GM06990 (cell line): Measurements from ENCODE around the gene RERE.

Experiments used
- DNase-seq: peaks from one replicate; pipeline ENCODE4 v3.0.0-alpha.2; 2011; ENCODE audit not compliant: insufficient read length; ENCODE audit errors: extremely low read depth
- H3K27me3 ChIP-seq: replicated peaks from 2 replicates; pipeline ENCODE4 v1.6.0; 2011; ENCODE audit warnings: low read length; ENCODE audit not compliant: control insufficient read depth, insufficient read depth
- H3K36me3 ChIP-seq: 2 replicates; pipeline ENCODE4 v1.5.1; 2011; ENCODE audit warnings: low read length; ENCODE audit not compliant: control insufficient read depth, insufficient read depth
- H3K4me3 ChIP-seq: replicated peaks from 2 replicates; pipeline ENCODE4 v1.5.1; 2011; ENCODE audit warnings: low read depth, mild to moderate bottlenecking, control low read depth, low read length
- CTCF ChIP-seq: IDR thresholded peaks from 2 replicates; pipeline ENCODE4 v1.5.1; 2011; ENCODE audit warnings: low read length, control low read depth, mild to moderate bottlenecking, inconsistent platforms; ENCODE audit not compliant: insufficient read depth, poor library complexity, severe bottlenecking

Gene RERE

GRCh38 chr1:8472668-8473067 lies 344.8 kb downstream of the RERE start:
- DNase-seq, result no peak
- H3K4me3 ChIP-seq, result no peak overlapping the region
- no peaks in the 10 kb centered on the region for H3K27me3 ChIP-seq
- H3K36me3 ChIP-seq, result no peaks in the 10 kb centered on the region
- TF ChIP-seq CTCF, result no peak

- H3K27me3 ChIP-seq, result no peaks in the 10 kb centered on the region
- no peak for TF ChIP-seq CTCF
- DNase-seq, result no peak
- no peak overlapping the region for H3K4me3 ChIP-seq
- H3K36me3 ChIP-seq, result no peaks in the 10 kb centered on the region
Measured at GRCh38 chr1:8471451-8471850, 346.0 kb downstream of the RERE start.

- peaks cover 3% of the 10 kb centered on the region for H3K36me3 ChIP-seq
Measured at GRCh38 chr1:8468751-8469150, 348.7 kb downstream of the RERE start.

GRCh38 chr1:8467308-8467707 lies 350.1 kb downstream of the RERE start:
- Histone ChIP-seq H3K4me3 (no peak overlapping the region), H3K27me3 (no peaks in the 10 kb centered on the region), H3K36me3 (peaks cover 5% of the 10 kb centered on the region)
- no peak for TF ChIP-seq CTCF
- no peak for DNase-seq

More at GRCh38 chr1:8468751-8469150, 348.7 kb downstream of the RERE start:
- DNase-seq, result no peak
- TF ChIP-seq CTCF, result no peak
- no peak overlapping the region for H3K4me3 ChIP-seq
- no peaks in the 10 kb centered on the region for H3K27me3 ChIP-seq

GRCh38 chr1:8465692-8466091 lies 351.7 kb downstream of the RERE start:
- DNase-seq, result no peak
- H3K27me3 ChIP-seq, result no peaks in the 10 kb centered on the region
- H3K4me3 ChIP-seq, result no peak overlapping the region
- TF ChIP-seq CTCF, result no peak
- peaks cover 5% of the 10 kb centered on the region for H3K36me3 ChIP-seq

GRCh38 chr1:8465013-8465412 lies 352.4 kb downstream of the RERE start:
- Histone ChIP-seq H3K4me3 (no peak overlapping the region), H3K36me3 (peaks cover 5% of the 10 kb centered on the region), H3K27me3 (no peaks in the 10 kb centered on the region)
- no peak for DNase-seq
- no peak for TF ChIP-seq CTCF
